HEK293T (cell line): ENCODE measurements around the gene AGL.
A peak's percentile ranks its signal among the peaks of the same experiment; 100 is the strongest.
"Not testable (repeated sequence)": the region's sequence is repeated elsewhere in the genome, so short reads cannot be mapped to it uniquely, and the experiment has no call there.

ENCODE experiments used
- CTCF ChIA-PET: fragments of 350-600 bp; formaldehyde crosslinking; extraction: SDS; loops from one replicate; lab custom pipeline; 2021; ENCODE audit warnings: antibody characterized with exemption, inconsistent platforms; lab: Yijun Ruan, JAX
- POLR2A ChIA-PET: fragments of 350-600 bp; formaldehyde crosslinking; extraction: SDS; loops from one replicate; lab custom pipeline; 2020; ENCODE audit warnings: antibody characterized with exemption, inconsistent platforms; lab: Yijun Ruan, JAX
- DNase-seq: peaks from one replicate; pipeline ENCODE4 v3.0.0; 2012; ENCODE audit warnings: mixed read lengths; ENCODE audit errors: extremely low spot score
- ARNT ChIP-seq: fragments of 450-650 bp; IDR thresholded peaks from 2 replicates; pipeline ENCODE4 v1.6.1; 2017; ENCODE audit warnings: mild to moderate bottlenecking
- BHLHE40 ChIP-seq: fragments of 450-650 bp; IDR thresholded peaks from 2 replicates; pipeline ENCODE4 v1.6.1; 2016; ENCODE audit warnings: mild to moderate bottlenecking, moderate library complexity, borderline replicate concordance
- CTBP1 ChIP-seq: fragments of 450-650 bp; IDR thresholded peaks from 2 replicates; pipeline ENCODE4 v1.6.1; 2016; ENCODE audit warnings: borderline replicate concordance
- ELF4 ChIP-seq: fragments of 450-650 bp; IDR thresholded peaks from 2 replicates; pipeline ENCODE4 v1.6.1; 2017; ENCODE audit warnings: antibody characterized with exemption
- FOXA1 ChIP-seq: fragments of 450-650 bp; IDR thresholded peaks from 2 replicates; pipeline ENCODE4 v1.6.1; 2016; ENCODE audit warnings: mild to moderate bottlenecking
- FOXK2 ChIP-seq: fragments of 450-650 bp; IDR thresholded peaks from 2 replicates; pipeline ENCODE4 v1.6.1; 2016; ENCODE audit warnings: mild to moderate bottlenecking
- FOXM1 ChIP-seq: fragments of 450-650 bp; IDR thresholded peaks from 2 replicates; pipeline ENCODE4 v1.6.1; 2017; ENCODE audit warnings: mild to moderate bottlenecking, borderline replicate concordance
- HDGF ChIP-seq: fragments of 450-650 bp; IDR thresholded peaks from 2 replicates; pipeline ENCODE4 v1.6.1; 2017; ENCODE audit warnings: antibody characterized with exemption, borderline replicate concordance
- L3MBTL2 ChIP-seq: fragments of 450-650 bp; conservative IDR thresholded peaks from 2 replicates; pipeline ENCODE4 v1.6.1; 2016; ENCODE audit warnings: mild to moderate bottlenecking
- LEF1 ChIP-seq: fragments of 450-650 bp; IDR thresholded peaks from 2 replicates; pipeline ENCODE4 v1.6.1; 2017; ENCODE audit warnings: mild to moderate bottlenecking, borderline replicate concordance
- NFRKB ChIP-seq: fragments of 450-650 bp; IDR thresholded peaks from 2 replicates; pipeline ENCODE4 v1.6.1; 2016; ENCODE audit warnings: mild to moderate bottlenecking, moderate library complexity
- SP1 ChIP-seq: fragments of 450-650 bp; IDR thresholded peaks from 2 replicates; pipeline ENCODE4 v1.6.1; 2017
- SUZ12 ChIP-seq: fragments of 450-650 bp; IDR thresholded peaks from 2 replicates; pipeline ENCODE4 v1.6.1; 2016; ENCODE audit warnings: mild to moderate bottlenecking
- TARDBP ChIP-seq: fragments of 450-650 bp; IDR thresholded peaks from 2 replicates; pipeline ENCODE4 v1.6.1; 2016
- ZNF384 ChIP-seq: fragments of 450-650 bp; IDR thresholded peaks from 2 replicates; pipeline ENCODE4 v1.6.1; 2016
- TF ChIP-seq, protein P1 (sequence below): fragments of 450-650 bp; IDR thresholded peaks from 2 replicates; pipeline ENCODE4 v1.6.1; 2016

The AGL gene

DNA sequence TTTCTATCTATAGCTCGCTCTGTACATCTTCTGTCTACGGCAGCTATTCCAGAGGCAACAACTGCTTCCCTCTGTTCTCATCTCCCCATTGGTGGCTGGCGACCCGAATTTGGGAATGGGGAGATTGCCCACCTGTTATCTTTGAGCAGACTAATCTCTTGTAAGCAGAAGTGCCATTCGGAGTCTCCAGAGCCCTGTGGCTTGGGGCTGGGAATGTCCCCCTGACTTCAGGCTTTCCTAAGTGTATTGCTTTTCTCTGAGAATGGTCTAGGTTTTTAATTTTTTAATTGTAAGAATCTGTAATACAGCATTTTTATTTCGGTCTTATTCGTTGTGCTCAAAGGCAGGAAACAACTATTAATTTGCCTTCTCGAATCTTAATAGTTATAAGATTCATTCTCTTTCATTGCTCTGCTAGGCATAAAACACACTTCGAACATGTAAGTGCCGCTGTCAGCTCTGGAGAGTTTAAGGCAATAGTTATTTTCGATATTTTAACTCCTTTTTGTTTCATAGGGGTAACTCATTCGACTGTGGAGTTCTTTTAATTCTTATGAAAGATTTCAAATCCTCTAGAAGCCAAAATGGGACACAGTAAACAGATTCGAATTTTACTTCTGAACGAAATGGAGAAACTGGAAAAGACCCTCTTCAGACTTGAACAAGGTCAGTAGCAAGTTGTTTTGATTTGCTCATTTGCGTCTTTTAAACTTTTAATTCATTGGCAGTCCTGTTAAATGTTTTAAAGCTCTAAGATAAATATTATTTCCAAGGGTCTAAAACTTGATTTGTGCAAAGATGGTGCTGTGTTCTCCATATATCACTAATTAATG is 514 bp downstream of the AGL start:
- ChIA-PET CTCF (no interaction called here), POLR2A (interaction anchor here (0.7 to 2.0 kb wide), 7 partner anchors 10 to 187 kb away, joined by 3 to 11 read pairs (median 5); partner anchors contain the start of gene SLC35A3)
- no peak for DNase-seq
- TF ChIP-seq LEF1 (no peak), TARDBP (no peak), ARNT (no peak), ELF4 (no peak)
- TF ChIP-seq, protein P1, sequence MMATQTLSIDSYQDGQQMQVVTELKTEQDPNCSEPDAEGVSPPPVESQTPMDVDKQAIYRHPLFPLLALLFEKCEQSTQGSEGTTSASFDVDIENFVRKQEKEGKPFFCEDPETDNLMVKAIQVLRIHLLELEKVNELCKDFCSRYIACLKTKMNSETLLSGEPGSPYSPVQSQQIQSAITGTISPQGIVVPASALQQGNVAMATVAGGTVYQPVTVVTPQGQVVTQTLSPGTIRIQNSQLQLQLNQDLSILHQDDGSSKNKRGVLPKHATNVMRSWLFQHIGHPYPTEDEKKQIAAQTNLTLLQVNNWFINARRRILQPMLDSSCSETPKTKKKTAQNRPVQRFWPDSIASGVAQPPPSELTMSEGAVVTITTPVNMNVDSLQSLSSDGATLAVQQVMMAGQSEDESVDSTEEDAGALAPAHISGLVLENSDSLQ = no peak

DNA sequence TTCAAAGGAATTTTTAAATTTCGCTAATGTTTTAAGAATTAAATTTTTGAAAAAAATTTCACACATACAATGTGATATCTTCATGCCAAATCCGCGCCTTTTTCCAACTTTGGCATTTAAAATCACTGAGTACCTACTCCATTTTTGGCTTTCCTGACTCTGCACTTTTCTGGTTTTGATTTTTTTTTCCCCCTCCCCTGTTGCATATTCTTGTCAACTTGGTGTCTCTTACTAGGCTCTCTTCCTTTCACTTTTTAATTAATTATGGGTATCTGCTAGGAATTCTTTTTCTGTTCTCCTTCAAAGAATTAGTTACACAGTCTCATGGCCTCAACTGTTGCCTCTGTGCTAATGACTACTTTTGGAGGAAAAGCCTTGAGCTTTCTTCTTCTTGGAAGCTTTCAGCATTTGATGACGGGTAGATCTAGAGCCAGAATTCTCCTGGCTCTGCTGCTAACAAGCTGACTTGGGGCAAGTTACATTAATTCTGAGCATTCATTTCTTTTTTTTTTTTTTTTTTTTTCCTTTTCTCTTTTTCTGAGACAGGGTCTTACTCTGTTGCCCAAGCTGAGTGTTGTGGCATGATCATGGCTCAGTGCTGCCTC is 1.8 kb downstream of the AGL start:
- ChIA-PET CTCF (no interaction called here), POLR2A (no interaction called here)
- no peak for DNase-seq
- TF ChIP-seq ZNF384 (peak; percentile 31; the same call in 1 of the 2 replicates), SP1 (no peak)

DNA sequence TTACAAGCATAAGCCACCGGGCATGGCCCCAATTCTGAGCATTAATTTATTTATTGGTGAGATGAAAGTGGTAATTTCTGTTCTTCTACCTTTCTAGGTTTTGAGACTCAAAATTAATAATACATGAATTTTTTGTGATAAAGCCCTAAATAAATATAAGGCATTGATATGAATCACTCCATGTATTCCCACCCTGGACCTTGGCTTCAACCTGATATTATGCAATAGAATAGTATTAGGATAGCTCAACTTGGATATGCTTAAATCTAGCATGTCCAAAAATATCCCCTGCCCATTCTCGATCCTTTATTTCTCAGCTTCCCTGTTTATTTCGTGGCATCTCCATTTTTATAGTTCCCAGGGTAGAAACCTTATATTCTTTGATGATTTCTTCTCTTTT is 2.5 kb downstream of the AGL start:
- POLR2A ChIA-PET = interaction anchor here (0.6 kb wide), 1 partner anchor 79 kb away, joined by 3 read pairs; no protein-coding TSS in a partner anchor
- CTCF ChIA-PET = no interaction called here
- no peak for DNase-seq
- TF ChIP-seq L3MBTL2 = no peak
- no peak for TF ChIP-seq TARDBP
- TF ChIP-seq ARNT = no peak
- TF ChIP-seq HDGF = no peak
- TF ChIP-seq ZNF384 = no peak
- TF ChIP-seq CTBP1 = no peak
- no peak for TF ChIP-seq BHLHE40
- TF ChIP-seq, protein P1 = no peak
- TF ChIP-seq NFRKB = no peak
- TF ChIP-seq FOXM1 = no peak
- no peak for TF ChIP-seq FOXA1
- no peak for TF ChIP-seq SP1
- TF ChIP-seq FOXK2 = no peak
- no peak for TF ChIP-seq LEF1
- TF ChIP-seq ELF4 = no peak
- TF ChIP-seq SUZ12 = no peak

DNA sequence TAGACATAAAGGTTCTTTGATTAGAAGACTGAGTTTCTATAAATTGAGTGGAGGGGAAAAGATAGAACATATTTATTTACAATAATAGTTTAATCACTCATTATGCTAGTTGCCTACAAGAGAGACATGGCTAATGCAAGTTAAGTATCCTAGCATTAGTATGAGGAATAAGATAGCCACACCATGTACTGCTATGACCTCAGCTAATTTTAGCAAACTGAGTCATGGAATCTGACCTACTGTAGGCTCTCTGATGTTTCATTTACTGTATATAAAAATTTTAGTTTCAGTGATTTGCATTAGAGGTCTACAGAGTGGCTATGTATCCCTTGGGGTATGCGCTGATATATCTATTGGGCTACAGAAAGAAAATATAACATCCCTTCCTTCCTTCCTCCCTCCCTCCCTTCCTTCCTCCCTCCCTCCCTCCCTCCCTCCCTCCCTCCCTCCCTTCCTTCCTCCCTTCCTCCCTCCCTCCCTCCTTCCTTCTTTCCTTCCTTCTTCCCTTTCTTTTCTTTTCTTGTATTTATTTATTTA is 5.8 kb downstream of the AGL start:
- TF ChIP-seq, protein P1 = no peak
- TF ChIP-seq FOXA1 (no peak), ELF4 (no peak), ARNT (no peak), TARDBP (no peak), HDGF (no peak), FOXM1 (no peak), FOXK2 (no peak), ZNF384 (no peak), SP1 (no peak), L3MBTL2 (no peak), SUZ12 (no peak), BHLHE40 (no peak), CTBP1 (no peak), NFRKB (no peak)
- ChIA-PET CTCF (no interaction called here), POLR2A (no interaction called here)
- DNase-seq = no peak

DNA sequence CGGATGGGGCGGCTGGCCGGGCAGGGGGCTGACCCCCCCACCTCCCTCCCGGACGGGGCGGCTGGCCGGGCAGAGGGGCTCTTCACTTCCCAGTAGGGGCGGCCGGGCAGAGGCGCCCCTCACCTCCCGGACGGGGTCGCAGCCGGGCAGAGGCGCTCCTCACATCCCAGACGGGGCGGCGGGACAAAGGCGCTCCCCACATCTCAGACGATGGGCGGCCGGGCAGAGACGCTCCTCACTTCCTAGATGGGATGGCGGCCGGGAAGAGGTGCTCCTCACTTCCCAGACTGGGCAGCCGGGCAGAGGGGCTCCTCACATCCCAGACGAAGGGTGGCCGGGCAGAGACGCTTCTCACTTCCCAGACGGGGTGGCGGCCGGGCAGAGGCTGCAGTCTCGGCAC is 6.9 kb downstream of the AGL start:
- DNase-seq, POLR2A ChIA-PET, CTCF ChIA-PET: not testable (repeated sequence)

DNA sequence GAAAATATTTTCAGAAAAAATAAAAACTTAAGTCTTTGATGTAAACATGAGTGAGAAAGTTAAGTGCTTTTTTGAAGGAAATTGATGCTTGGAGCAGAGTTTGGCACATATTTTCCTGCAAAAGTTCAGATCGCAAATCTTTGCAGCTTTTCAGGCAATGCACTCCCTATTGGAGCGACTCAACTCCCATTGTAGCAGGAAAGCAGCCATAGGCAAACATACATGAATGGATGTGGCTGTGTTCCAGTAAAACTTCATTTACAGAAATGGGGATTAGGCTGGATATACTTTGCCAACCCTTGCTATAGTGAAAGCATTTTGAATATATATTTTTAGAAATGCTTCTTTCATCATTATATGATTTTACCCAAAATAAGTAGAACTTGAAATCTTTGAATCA is 8.1 kb downstream of the AGL start:
- POLR2A ChIA-PET = no interaction called here
- CTCF ChIA-PET = no interaction called here
- TF ChIP-seq, protein P1 = no peak
- TF ChIP-seq SP1 (no peak), L3MBTL2 (no peak), BHLHE40 (no peak), ELF4 (no peak), FOXA1 (no peak), ARNT (no peak), FOXM1 (no peak)
- no peak for DNase-seq
